ENCODE measurements around the gene SLC26A1. TPM values are rescaled to one million over a fixed set of nuclear protein-coding genes. Genes with fewer than 3 reads are reported as not detected.
"Not testable (repeated sequence)": the region's sequence is repeated elsewhere in the genome, so short reads cannot be mapped to it uniquely, and the experiment has no call there.

SLC26A1 gene
- total RNA-seq, 4 donors from 2014 or later: 0.30 TPM; not detected in 3

GRCh38 chr4:978957-979701 lies 14.1 kb downstream of the SLC26A1 start:
- WGBS: 62% methylated on average over 11 of the region's 20 CpGs
- Histone ChIP-seq H3K4me1 (no peaks in the 10 kb centered on the region), H3K27me3 (no peaks in the 10 kb centered on the region), H3K4me3 (no peak overlapping the region), H3K27ac (no peak overlapping the region), H3K9me3 (no peaks in the 10 kb centered on the region), H3K36me3 (no peaks in the 10 kb centered on the region)
- no peak for TF ChIP-seq POLR2AphosphoS5 (IDR thresholded peaks at IDR 0.05)
- TF ChIP-seq EP300 (IDR thresholded peaks at IDR 0.05): no peak
- TF ChIP-seq POLR2A (IDR thresholded peaks at IDR 0.05): no peak
- TF ChIP-seq, protein P1, sequence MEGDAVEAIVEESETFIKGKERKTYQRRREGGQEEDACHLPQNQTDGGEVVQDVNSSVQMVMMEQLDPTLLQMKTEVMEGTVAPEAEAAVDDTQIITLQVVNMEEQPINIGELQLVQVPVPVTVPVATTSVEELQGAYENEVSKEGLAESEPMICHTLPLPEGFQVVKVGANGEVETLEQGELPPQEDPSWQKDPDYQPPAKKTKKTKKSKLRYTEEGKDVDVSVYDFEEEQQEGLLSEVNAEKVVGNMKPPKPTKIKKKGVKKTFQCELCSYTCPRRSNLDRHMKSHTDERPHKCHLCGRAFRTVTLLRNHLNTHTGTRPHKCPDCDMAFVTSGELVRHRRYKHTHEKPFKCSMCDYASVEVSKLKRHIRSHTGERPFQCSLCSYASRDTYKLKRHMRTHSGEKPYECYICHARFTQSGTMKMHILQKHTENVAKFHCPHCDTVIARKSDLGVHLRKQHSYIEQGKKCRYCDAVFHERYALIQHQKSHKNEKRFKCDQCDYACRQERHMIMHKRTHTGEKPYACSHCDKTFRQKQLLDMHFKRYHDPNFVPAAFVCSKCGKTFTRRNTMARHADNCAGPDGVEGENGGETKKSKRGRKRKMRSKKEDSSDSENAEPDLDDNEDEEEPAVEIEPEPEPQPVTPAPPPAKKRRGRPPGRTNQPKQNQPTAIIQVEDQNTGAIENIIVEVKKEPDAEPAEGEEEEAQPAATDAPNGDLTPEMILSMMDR (IDR thresholded peaks at IDR 0.05): no peak
- DNase-seq (ENCODE audit: low spot score in 2 of 2): no peak

DNA sequence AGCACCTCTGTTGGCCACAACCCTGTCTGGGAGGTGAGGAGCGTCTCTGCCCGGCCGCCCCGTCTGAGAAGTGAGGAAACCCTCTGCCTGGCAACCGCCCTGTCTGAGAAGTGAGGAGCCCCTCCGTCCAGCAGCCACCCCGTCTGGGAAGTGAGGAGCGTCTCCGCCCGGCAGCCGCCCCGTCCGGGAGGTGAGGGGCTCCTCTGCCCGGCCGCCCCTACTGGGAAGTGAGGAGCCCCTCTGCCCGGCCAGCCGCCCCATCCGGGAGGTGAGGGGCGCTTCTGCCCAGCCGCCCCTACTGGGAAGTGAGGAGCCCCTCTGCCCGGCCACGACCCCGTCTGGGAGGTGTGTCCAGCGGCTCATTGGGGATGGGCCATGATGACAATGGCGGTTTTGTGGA lies 17.2 kb downstream of the SLC26A1 start:
- not testable (repeated sequence) for DNase-seq (ENCODE audit: low spot score in 2 of 2); H3K9me3 ChIP-seq
- 100% methylated on average over 12 of the region's 25 CpGs for WGBS

GRCh38 chr4:974668-975067 lies 18.5 kb downstream of the SLC26A1 start:
- Histone ChIP-seq H3K4me1 (peaks cover 35% of the 10 kb centered on the region), H3K4me3 (no peak overlapping the region), H3K27me3 (no peaks in the 10 kb centered on the region), H3K9me3 (no peaks in the 10 kb centered on the region), H3K27ac (no peak overlapping the region), H3K36me3 (no peaks in the 10 kb centered on the region)
- WGBS: 78% methylated on average over 7 of the region's 9 CpGs
- TF ChIP-seq, protein P1 (IDR thresholded peaks at IDR 0.05): no peak
- TF ChIP-seq EP300 (IDR thresholded peaks at IDR 0.05) (no peak), POLR2A (IDR thresholded peaks at IDR 0.05) (no peak), POLR2AphosphoS5 (IDR thresholded peaks at IDR 0.05) (no peak)
- no peak for DNase-seq (ENCODE audit: low spot score in 2 of 2)

More for the DNA sequence above, 17.2 kb downstream of the SLC26A1 start:
- H3K27ac ChIP-seq, H3K36me3 ChIP-seq, H3K27me3 ChIP-seq, H3K4me3 ChIP-seq: not testable (repeated sequence)
- peaks cover 25% of the 10 kb centered on the region for H3K4me1 ChIP-seq

DNA sequence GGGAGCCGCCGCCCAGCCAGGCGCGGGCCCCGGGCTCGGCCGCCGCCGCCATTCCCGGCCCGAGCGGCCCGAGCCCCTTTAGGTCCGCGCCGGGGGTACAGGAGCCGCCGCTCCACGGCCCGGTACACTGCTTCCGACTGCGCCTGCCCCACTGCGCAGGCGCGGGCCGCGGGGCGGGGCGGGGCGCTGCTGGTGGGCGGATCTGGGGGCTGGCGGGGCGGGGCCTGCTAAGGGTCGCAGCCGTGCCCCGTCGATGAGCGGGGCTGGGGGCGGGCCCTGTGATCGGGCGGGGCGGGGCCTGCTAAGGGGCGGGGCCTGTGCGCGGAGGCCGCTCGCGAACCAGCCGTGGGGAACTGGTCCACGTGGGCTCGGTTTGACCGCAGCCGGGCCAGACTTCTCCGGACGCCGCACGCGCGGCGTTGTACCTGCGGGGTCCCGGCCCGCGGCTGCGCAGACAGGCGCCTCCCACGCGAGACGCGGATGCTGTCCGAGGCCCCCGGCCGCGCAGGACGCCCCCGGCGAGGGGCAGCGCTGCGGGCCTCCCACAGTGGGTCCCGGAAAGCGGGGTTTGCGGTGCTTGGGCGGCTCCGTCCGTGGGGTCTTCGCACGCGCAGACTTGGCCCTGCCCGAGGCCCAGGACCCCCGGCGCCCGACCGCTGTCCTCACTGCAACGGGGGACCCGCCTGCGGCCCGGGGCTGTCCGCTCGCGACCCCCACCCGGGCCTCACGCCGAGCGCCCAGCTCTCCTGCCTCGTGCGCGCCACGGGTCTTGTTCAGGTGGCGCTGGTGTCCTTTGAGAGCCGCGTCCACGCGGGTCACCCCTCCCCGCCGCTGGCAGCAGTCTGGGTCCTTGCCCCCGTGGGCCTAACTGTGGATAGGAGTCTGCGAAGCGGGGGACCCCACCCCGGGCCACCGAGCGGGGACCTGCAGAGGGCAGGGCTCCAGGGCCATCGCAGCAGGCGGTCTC lies 19.5 kb downstream of the SLC26A1 start, which contains the start of gene DGKQ:
Gene DGKQ, minus strand, starts transcription at position 139 of the 967 bp plus-strand sequence. Its CDS starts 87 bp downstream, at position 52.
- no peaks in the 10 kb centered on the region for H3K27me3 ChIP-seq
- no peaks in the 10 kb centered on the region for H3K9me3 ChIP-seq
- peaks cover 35% of the 10 kb centered on the region for H3K4me1 ChIP-seq
- no peaks in the 10 kb centered on the region for H3K36me3 ChIP-seq
- WGBS: 64% methylated on average over 37 of the region's 123 CpGs
- peak; percentile 91 to 93 for DNase-seq (ENCODE audit: low spot score in 2 of 2)
- H3K4me3 ChIP-seq: peak within 1 kb of the TSS; percentile 76
- no peak within 1 kb of the TSS for H3K27ac ChIP-seq
- TF ChIP-seq, protein P1 (IDR thresholded peaks at IDR 0.05): no peak
- TF ChIP-seq EP300 (IDR thresholded peaks at IDR 0.05) (no peak), POLR2AphosphoS5 (IDR thresholded peaks at IDR 0.05) (no peak), POLR2A (IDR thresholded peaks at IDR 0.05) (no peak)

- H3K4me3 ChIP-seq: peak overlapping the region; percentile 76
- 0% methylated on average over 6 of the region's 65 CpGs for WGBS
- H3K36me3 ChIP-seq: no peaks in the 10 kb centered on the region
- TF ChIP-seq, protein P1 (IDR thresholded peaks at IDR 0.05): no peak
- TF ChIP-seq POLR2A (IDR thresholded peaks at IDR 0.05) (no peak), POLR2AphosphoS5 (IDR thresholded peaks at IDR 0.05) (no peak), EP300 (IDR thresholded peaks at IDR 0.05) (no peak)
- H3K27ac ChIP-seq: no peak overlapping the region
- DNase-seq (ENCODE audit: low spot score in 2 of 2): no peak
- H3K4me1 ChIP-seq: peaks cover 35% of the 10 kb centered on the region
- no peaks in the 10 kb centered on the region for H3K27me3 ChIP-seq
- H3K9me3 ChIP-seq: no peaks in the 10 kb centered on the region
Measured at GRCh38 chr4:972651-973424, 20.4 kb downstream of the SLC26A1 start.

Data from suprapubic skin (tissue), 4 donors.